ENCODE data around the gene C4orf36. TPM values are rescaled to one million over a fixed set of nuclear protein-coding genes. Genes with fewer than 3 reads are reported as not detected.
"Not testable (repeated sequence)": the region's sequence is repeated elsewhere in the genome, so short reads cannot be mapped to it uniquely, and the experiment has no call there.

The C4orf36 gene
- total RNA-seq, 1 donor from 2014 or later, result under 0.01 TPM

DNA sequence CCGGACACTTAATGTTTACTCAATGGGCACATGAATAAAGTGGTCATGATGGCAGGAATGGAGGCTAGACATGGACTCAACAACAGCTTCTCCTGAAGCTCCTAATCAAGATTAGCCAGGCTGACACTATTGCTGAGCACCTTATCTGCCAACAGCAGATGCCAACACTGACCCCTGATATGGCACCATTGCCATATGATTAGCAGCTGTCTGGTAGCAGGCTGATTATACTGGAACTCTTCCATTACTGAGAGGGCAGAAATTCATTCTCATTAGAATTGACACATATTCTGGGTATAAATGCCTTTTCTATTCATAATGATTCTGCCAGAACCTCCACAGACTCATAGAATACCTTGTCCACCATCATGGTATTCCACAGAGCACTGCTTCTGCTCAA, 24.2 kb upstream of the C4orf36 start:
- no peak for DNase-seq

DNA sequence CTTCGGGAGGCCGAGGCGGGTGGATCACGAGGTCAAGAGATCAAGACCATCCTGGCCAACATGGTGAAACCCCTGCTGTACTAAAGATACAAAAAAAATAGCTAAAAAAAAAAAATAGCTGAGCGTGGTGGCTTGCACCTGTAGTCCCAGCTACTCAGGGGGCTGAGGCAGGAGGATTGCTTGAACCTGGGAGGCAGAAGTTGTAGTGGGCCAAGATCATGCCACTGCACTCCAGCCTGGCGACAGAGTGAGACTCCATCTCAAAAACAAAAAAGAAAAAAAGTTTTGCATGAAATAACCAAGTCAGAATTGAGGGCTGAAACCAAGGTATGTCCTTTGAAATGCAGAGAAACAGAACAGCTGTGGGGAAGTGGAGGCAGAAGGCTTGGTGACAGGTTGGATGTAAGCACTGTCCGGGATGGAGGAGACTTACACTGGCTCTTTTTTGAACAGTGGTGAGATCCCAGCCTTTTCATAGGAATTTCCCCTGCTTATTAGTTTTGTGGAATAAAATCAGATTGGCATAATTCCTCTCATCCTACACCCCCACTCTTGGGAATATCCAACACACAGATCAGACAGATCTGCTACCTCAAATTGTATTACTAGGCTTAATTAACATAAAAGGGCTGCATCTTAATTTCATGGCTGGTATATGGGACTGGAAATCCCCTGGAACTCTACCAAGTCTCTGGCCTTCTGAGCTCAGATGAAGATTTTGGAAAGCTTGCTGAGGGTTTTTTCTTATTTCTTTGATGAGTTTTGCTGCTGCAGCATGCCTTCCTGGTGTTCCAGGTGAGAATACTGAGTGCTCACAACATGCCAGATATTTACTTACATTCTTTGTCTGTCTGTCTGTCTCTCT, 18.8 kb upstream of the C4orf36 start:
- DNase-seq, result no peak

DNA sequence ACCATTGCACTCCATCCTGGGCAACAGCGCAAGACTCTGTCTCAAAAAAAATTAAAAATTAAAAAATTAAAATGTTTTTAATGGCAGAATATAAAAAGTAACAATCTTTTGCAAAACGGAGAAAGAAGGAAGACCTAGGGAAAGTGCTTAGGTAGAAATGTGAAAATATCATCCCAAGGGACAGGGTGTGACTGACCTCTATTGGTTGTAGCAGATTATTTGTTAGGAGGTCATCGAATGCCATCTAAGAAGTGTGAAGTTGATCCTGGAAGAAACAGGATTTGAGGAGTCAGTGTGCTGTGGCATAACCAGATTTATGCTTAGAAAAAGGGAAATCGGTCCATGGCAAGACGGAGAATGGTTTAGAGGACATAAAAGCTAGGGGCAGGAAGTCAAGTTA, 18.1 kb upstream of the C4orf36 start:
- DNase-seq, result no peak

DNA sequence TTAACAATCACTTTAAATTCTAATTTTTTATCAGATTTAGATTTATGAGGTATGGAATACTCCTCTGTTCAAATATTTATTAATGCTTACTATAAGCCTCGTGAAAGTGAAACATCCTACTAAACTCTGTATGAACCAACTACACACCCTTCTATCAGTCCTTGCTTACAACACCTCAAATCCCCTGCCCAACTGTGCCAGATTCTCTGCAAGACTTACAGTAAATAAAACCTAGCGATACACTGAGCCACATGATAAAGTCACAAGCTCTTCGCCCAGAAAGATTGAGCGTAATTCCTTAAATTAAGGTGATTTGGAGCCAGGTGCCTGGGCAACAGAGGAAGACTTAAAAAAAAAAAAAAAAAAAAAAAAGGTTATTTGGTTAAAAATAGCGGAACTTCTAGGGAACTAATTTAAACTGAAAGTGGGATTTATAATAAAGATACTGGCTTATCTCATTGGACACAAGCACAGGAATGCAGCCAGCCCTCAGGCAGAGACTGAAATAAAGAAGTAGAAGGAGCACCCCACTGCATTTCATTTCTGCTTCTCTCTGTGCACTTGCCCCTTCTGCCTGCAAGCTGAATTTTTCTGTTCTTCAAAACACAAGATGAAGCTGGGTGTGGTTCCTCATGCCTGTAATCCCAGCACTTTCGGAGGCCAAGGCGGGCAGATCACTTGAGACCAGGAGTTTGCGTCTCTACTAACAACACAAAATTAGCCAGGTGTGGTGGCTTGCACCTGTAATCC, 17.5 kb upstream of the C4orf36 start:
- no peak for DNase-seq

DNA sequence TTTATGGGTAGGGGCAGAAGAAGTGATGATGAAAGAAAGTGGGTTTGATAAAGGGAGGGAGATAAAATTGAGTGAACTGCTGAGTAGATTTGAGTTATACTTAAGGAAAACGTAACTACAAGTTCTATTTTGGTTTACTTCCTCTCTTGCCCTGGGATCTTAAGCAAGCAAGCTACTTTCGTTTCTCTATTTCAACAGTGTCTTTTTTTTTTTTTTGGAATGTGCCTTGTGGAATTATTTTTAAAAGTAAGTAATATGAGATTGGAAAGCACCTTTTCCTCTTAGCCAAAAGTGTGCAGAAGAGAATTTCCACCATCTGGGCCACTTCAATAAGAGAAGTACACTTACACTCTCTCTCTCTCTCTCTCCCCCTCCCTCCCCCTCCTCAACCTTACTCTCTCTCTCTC, 16.0 kb upstream of the C4orf36 start:
- DNase-seq, result no peak

DNA sequence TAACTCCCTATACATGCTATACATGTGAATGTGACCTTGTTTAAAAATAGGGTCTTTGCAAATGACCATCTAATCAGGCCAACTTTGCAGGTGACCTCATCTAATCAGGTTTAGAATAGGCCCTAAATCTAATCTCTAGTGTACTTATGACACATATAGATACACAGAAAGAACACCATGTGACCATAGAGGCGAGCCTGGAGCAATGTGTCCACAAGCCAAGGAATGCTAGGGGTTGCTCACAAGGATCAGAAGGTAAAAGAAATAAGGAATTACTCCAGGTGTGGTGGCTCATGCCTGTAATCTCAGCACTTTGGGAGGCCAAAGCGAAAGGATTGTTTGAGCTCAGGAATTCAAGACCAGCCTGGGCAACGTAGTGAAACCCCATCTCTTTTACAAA, 9.6 kb upstream of the C4orf36 start:
- no peak for DNase-seq

DNA sequence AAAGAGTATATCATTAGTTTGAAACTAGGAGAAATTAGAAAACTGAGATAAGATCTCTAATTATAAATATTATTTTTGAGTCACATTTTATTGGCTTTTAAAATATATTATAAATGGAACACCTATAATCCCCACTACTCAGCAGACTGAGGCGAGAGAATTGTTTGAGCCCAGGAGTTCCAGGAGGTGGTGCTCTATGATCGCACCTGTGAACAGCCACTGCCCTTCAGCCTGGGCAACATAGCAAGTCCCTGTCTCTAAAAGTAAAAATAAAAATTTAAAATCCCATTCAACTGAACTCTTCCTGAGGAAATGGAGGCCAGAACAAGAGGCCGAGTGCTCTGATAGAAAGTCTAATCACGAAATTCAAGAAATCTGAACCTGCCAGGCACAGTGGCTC, 6.3 kb upstream of the C4orf36 start:
- peak; percentile 39 for DNase-seq

DNA sequence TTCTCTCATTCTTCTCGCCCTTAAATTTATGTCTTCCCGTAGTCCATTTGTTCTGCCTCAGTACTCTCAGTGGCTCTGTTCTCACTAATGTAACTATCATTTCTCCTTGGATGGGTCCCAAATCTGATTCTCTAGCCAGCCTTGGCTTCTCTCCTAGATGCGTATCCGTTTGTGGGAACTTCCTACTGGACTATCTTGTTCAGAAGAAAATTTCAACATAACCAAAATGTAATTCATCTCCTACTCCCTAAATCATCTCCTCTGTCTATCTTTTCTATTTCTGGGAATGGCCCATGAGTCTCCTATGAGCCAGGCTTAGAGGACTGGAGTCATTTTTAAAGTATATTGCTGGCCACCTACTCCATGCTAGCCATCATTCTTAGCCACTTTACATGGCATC, 4.4 kb upstream of the C4orf36 start:
- no peak for DNase-seq

DNA sequence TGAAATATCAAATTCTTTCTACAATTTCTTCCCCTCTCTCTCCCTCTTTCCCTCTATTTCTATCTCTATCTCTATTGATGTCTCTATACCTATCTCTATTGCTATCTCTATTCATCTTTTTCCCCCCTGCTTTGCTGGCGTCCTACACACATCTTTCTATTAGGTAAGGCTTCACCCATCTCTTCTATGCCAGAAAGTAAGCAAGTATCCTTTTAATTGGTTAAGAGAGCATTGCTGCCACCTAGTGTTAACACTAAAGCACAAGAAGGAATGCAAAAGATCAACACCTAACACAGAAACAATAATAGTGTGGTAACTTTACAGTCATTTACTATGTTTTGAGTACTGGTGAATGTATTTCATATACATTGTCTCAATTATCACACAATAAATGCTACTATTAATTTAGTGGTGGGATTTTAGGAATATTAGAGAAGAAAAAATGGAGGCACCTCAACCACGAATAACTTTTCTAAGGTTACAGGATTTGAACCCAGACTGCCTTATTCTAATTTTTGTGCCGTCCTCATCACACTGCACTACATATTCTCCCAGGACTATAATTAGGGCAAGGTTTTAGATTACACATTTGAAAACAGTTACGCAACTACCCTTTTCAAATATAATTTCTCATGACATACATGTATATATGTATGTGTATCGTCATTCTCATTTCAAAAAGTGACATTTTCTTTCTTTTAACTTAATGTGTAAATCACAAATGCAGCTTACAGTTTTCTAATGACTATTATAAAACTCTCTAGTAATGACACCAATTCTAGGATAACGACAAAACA, 3.7 kb upstream of the C4orf36 start:
- peak; percentile 80 for DNase-seq

DNA sequence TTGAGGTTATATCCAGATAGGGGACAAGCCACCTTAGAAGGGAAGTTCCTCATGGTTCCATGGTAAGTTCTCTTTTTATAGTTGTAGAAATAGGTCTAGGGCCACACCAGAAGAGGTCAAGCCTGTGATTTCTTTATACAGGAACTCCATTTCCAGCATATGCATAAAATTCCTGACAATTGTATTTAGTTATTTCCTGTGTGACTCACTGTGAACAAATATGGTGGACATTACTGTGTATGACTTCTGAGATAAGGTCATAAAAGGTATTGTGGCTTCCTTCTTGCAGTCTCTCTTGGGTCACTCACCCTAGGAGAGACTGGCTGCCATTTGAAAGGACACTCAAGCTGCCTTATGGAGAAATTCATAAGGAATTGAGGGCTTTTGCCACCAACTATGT, 2.2 kb upstream of the C4orf36 start:
- DNase-seq, result peak; percentile 61

DNA sequence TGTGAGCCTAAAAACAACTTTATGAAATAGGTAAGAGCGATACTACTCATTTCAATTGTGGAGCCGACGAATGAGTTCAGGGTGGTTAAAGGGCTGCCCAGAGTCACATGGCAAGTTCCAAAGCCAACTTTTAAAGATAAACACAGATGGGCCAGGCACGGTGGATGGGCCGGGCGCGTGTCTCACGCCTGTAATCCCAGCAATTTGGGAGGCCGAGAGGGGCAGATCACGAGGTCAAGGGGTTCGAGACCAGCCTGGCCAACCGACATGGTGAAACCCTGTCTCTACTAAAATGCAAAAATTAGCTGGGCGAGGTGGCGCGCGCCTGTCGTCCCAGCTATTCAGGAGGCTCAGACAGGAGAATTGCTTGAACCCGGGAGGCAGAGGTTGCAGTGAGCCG, 914 bp upstream of the C4orf36 start:
- DNase-seq, result no peak

DNA sequence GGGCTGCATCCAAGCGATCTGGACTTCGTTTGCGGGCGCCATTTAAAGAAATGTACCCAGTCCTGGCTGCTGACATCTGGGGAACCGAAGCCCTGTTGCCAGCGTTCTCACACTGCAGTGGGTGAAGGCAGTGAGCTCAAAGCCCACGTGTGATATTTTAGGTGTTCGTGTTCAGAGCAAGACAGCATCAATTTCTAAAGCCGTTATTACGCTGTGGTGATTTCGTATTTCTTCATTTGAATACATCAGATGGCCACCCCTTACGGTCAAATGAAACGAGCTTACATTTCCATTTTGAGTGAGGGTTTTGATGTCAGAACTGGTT, 376 bp upstream of the C4orf36 start:
- no peak for DNase-seq

DNA sequence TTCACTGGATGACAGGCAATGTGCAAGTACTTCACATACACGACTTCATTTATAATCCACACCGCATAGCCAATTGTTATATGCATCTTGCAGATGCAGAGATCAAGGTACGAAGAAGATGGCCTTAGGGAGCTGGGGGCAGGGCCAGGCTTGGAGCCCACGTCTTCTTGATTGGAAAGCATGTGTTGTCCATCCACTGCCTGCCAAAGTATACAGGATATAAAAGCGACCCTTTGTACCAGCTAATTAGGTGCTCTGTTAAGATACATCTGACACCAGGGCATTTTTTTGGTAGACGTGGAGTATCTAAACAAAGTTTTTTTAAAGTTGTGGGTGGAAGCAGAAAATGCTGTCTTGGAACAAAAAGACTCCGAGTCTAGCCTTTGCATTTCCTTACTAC, 1.4 kb downstream of the C4orf36 start:
- DNase-seq, result no peak

DNA sequence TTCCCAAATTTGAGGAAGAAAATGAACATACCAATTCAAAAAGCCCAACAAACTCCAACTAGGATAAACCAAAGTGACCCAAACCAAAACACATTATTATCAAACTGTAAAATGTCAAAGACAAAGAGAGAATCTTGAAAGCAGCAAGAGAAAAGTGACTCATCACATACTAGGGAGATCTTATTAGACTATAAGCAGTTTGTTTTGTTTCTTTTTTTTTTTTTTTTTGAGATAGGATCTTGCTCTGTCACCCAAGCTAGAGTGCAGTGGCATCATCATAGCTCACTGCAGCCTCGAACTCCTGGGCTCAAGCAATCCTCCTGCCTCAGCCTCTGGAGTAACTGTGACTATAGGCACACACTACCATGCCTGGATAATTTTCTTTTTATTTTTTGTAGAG, 12.6 kb downstream of the C4orf36 start:
- no peak for DNase-seq

DNA sequence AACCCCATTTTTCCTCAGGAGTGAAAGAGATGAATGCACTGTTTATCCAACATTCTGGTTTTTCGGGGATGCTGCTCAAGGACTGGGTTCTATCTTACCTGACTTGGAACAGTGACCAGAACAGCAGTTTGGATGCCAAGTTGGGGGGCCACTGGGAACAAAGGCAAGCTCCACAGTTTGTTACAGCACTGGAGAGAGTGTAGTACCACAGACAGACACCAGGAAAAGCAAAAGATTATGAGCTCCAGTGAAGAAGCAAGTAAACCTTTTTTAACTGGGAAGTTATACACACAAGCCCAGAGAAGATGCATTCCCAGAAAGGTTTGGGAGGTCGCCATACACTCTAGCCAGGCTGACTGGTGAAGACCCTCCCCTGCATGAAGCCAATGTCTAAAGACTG, 13.6 kb downstream of the C4orf36 start:
- DNase-seq, result no peak

DNA sequence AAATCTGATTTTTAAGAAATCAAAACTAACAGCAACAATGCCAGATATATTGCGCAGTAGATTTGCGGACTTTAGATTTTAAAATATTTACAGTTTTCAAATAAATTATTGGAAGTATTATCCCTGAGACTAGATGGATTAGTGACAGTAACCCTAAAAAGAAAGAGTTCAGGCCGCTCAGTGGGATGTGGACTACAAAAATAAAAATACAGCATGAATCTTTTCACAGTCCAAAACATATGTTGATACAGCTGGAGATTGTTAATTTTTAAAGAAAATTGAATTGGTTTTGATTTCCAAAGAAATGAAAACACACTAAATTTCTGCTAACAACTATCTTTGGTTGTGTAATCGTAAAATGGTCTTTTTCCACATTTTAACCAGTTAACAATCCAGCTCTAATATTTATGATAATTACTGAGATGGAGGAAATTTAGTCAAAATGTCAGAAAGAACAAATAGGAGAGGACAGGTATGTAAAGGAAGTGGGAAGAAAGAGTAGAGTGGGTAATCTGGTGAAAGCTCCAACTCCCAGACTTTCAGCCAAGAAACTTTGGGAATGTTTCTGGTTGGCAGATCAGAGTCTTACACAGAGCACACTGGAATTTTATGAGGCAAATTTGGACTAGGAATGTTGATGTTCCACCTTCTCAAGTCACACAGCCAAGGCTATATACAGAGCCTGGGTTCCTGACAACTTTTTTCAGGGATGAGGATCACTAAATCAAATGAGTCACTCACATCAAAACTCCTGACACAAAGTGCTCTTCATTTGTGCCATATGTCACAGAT, 15.1 kb downstream of the C4orf36 start:
- DNase-seq, result no peak

DNA sequence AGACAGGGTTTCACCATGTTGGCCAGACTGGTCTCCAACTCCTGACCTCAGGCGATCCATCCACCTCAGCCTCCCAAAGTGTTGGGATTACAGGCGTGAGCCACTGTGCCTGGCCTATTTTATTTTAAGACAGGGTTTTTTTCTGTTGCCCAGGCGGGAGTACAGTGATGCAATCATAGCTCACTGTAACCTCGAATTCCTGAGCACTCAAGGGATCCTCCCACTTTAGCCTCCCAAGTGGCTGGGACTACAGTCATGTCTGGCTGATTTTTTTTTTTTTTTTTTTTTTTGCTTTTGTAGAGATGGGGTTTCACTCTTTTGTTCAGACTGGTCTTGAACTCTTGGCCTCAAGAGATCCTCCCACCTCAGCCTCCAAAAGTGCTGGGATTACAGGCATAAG, 16.8 kb downstream of the C4orf36 start:
- not testable (repeated sequence) for DNase-seq

DNA sequence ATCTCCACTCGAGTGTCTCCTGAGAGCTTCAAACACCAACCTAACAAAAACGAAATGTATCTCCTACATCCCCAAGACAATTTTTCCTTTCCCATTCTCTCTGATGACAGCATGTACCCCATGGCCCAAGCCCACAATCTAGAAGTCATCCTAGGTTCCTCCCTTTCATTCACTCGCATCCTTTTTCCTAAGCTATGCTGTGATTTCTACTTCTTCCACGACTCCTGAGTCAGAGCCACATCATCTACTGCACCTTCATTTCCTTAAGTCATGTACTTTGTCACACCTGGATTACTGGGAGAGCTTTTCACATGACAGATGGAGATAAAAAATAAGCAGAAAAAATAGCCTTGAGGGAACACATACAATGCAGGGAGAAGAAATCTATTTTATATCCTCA, 20.1 kb downstream of the C4orf36 start:
- no peak for DNase-seq

DNA sequence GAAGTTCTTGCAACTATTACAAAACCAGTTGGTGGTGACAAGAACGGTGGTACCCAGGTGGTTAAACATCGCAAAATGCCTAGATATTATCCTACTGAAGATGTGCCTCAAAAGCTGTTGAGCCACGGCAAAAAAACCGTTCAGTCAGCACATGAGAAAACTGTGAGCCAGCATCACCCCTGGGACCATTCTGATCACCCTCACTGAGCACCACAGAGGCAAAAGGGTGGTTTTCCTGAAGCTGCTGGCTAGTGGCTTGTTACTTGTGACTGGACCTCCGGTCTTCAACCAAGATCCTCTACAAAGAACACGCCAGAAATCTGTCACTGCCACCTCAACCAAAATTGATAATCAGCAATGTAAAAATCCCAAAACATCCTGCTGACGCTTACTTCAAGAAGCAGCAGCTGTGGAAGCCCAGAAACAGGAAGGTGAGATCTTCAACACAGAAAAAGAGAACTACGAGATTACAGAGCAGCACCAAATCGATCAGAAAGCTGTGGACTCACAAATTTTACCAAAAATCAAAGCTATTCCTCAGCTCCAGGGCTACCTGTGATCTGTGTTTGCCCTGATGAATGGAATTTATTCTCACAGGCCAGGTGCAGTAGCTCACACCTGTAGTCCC, 21.7 kb downstream of the C4orf36 start:
- no peak for DNase-seq

DNA sequence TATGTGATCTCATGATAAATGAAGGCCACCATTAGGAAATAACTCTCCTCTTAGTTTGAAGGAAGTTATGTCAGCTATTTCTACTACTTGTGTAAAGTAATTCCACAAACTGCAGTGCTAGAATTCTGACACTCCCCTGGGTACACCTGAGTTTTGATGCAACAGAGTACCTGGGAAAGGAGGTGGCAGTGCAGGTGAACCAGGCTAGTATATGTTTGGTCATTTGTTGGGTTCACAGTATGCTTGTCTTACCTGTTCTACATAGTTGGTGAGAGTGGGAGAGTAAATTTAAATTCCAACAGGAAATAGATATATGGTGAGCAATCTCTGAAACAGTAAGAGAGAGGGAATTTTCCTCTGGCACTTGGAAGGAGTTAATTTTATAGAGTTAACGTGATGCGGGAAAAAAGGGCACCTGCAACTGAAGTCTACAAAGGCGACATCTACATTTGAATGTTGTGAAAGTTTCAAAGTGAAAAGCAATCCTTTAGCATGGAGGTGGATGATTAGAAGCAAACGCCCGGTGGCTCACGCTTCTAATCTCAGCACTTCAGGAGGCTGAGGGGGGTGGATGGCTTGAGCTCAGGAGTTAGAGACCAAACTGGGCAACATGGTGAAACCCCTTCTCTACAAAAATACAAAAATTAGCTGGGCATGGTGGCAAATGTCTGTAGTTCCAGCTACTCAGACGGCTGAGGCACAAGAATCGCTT, 34.7 kb downstream of the C4orf36 start:
- no peak for DNase-seq

DNA sequence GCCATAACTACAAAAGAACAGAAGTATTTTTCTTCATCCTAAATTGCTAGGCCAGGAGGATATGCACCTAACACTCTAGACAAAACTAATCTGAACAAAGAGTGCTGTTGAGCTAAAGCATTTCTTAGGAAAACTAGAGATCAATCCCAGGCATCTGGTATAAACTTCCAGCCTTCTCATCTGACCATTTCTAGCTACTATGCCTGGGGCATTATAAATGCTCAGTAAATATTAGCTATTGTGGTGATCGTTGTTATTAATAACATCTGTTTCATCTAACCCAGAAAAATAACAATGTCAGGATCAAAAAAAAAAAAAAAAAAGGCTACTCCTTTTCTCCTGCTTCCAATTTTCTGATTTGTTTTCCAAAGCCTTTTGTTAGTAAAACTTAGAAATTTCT, 35.3 kb downstream of the C4orf36 start:
- DNase-seq, result no peak

DNA sequence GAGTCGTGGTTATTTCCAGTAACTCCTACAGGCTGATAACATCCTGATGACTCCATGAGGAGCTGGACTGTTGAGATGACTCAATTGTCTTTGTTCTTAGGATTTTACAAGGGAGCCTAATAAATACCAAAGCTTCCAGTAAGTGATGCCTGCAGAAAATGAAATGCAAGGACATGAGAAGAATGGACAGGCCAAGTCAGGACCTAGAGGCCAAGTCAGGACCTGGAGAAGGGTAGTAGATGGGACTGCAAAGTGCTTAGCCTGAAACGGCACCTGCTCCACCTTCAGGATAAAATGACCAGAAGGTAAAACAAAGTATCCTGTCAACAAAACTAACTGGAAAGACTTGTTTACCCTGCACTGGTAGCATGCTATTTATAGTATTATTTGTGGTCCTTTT, 36.6 kb downstream of the C4orf36 start:
- DNase-seq, result no peak

All from dermis blood vessel endothelial cell (primary cell).